ENCODE results near the gene SPATA45. TPM values are rescaled to one million over a fixed set of nuclear protein-coding genes. Genes with fewer than 3 reads are reported as not detected.

Gene SPATA45
- total and polyA plus RNA-seq, 4 donors = 0.28 TPM; not detected in 3

GRCh38 chr1:212884592-212884991, 37.1 kb upstream of the SPATA45 start (continued):
- no peak for TF ChIP-seq EGR1 (IDR thresholded peaks at IDR 0.05; ENCODE audit: low read depth in 2 of 2)
- TF ChIP-seq YY1 (IDR thresholded peaks at IDR 0.05) = no peak

DNA sequence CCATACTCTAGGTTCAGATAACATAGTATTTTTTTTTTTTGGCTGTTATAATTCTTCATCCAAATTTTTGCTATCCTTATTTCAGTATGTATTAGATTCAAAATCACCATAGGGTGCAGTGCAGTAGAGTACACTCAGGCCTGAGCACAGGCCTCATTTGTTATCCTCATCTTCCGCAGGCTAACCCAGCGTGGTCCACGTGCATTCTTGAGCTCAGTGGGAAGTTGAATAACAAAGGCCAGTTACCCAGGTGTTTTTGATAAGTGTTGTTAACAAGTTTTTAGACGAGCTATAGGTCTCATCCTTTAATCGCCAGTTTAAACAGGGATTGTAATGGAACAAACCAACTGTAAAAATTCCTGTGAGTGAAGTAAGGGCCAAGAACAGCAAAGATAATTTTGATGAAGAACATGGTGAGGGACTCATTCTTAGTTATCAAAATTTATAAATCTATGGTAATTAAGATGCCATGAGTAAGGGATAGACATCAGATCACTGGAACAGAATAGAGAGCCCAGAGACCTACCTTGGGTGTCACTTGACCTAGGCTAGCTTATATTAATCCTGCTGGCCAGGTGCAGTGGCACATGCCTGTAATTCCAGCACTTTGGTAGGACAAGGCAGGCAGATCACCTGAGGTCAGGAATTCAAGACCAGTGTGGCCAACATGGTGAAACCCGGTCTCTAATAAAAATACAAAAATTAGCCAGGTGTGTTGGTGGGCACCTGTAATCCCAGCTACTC, 32.7 kb upstream of the SPATA45 start:
- 95% methylated on average over 6 of the region's 6 CpGs for WGBS
- DNase-seq (ENCODE audit: low spot score) = no peak
- H3K4me1 ChIP-seq (ENCODE audit: control insufficient read depth in 4 of 4, insufficient read depth in 4 of 4, low read length in 3 of 4) = no peaks in the 10 kb centered on the region
- H3K27ac ChIP-seq (ENCODE audit: low read depth in 1 of 2, low read length in 2 of 2) = no peak overlapping the region
- no peaks in the 10 kb centered on the region for H3K27me3 ChIP-seq (ENCODE audit: control insufficient read depth in 4 of 4, insufficient read depth in 4 of 4, low read length in 3 of 4)
- H3K36me3 ChIP-seq (ENCODE audit: control insufficient read depth in 4 of 4, insufficient read depth in 3 of 4, low read depth in 1 of 4, low read length in 3 of 4) = peaks cover 0 to 5% (median 3%) of the 10 kb centered on the region in 4 donors
- H3K9me3 ChIP-seq (ENCODE audit: control insufficient read depth in 4 of 4, low read length in 3 of 4) = no peaks in the 10 kb centered on the region
- H3K9ac ChIP-seq (ENCODE audit: low read depth in 1 of 2, low read length in 2 of 2) = no peak overlapping the region
- no peak overlapping the region for H3K4me3 ChIP-seq (ENCODE audit: low read depth in 1 of 3, low read length in 3 of 3)
- TF ChIP-seq, protein P1, sequence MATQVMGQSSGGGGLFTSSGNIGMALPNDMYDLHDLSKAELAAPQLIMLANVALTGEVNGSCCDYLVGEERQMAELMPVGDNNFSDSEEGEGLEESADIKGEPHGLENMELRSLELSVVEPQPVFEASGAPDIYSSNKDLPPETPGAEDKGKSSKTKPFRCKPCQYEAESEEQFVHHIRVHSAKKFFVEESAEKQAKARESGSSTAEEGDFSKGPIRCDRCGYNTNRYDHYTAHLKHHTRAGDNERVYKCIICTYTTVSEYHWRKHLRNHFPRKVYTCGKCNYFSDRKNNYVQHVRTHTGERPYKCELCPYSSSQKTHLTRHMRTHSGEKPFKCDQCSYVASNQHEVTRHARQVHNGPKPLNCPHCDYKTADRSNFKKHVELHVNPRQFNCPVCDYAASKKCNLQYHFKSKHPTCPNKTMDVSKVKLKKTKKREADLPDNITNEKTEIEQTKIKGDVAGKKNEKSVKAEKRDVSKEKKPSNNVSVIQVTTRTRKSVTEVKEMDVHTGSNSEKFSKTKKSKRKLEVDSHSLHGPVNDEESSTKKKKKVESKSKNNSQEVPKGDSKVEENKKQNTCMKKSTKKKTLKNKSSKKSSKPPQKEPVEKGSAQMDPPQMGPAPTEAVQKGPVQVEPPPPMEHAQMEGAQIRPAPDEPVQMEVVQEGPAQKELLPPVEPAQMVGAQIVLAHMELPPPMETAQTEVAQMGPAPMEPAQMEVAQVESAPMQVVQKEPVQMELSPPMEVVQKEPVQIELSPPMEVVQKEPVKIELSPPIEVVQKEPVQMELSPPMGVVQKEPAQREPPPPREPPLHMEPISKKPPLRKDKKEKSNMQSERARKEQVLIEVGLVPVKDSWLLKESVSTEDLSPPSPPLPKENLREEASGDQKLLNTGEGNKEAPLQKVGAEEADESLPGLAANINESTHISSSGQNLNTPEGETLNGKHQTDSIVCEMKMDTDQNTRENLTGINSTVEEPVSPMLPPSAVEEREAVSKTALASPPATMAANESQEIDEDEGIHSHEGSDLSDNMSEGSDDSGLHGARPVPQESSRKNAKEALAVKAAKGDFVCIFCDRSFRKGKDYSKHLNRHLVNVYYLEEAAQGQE (IDR thresholded peaks at IDR 0.05) = no peak

GRCh38 chr1:212878418-212878817, 31.0 kb upstream of the SPATA45 start:
- TF ChIP-seq FOXA2 (IDR thresholded peaks at IDR 0.05) (no peak), NR2F2 (IDR thresholded peaks at IDR 0.05) (no peak)
- no peak overlapping the region for H3K27ac ChIP-seq (ENCODE audit: low read depth in 1 of 2, low read length in 2 of 2)
- H3K4me3 ChIP-seq (ENCODE audit: low read depth in 1 of 3, low read length in 3 of 3) = no peak overlapping the region
- H3K4me1 ChIP-seq (ENCODE audit: control insufficient read depth in 4 of 4, insufficient read depth in 4 of 4, low read length in 3 of 4) = no peaks in the 10 kb centered on the region
- peaks cover 0 to 4% (median 2%) of the 10 kb centered on the region in 4 donors for H3K36me3 ChIP-seq (ENCODE audit: control insufficient read depth in 4 of 4, insufficient read depth in 3 of 4, low read depth in 1 of 4, low read length in 3 of 4)
- over 99% methylated on average over 6 of the region's 6 CpGs for WGBS
- no peaks in the 10 kb centered on the region for H3K27me3 ChIP-seq (ENCODE audit: control insufficient read depth in 4 of 4, insufficient read depth in 4 of 4, low read length in 3 of 4)
- no peaks in the 10 kb centered on the region for H3K9me3 ChIP-seq (ENCODE audit: control insufficient read depth in 4 of 4, low read length in 3 of 4)
- no peak overlapping the region for H3K9ac ChIP-seq (ENCODE audit: low read depth in 1 of 2, low read length in 2 of 2)
- DNase-seq (ENCODE audit: low spot score) = no peak

- peaks cover 0 to 5% (median 2%) of the 10 kb centered on the region in 4 donors for H3K36me3 ChIP-seq (ENCODE audit: control insufficient read depth in 4 of 4, insufficient read depth in 3 of 4, low read depth in 1 of 4, low read length in 3 of 4)
- no peaks in the 10 kb centered on the region for H3K4me1 ChIP-seq (ENCODE audit: control insufficient read depth in 4 of 4, insufficient read depth in 4 of 4, low read length in 3 of 4)
- 83% methylated on average over 2 of the region's 2 CpGs for WGBS
- H3K27me3 ChIP-seq (ENCODE audit: control insufficient read depth in 4 of 4, insufficient read depth in 4 of 4, low read length in 3 of 4) = no peaks in the 10 kb centered on the region
- no peak for DNase-seq (ENCODE audit: low spot score)
- no peak overlapping the region for H3K27ac ChIP-seq (ENCODE audit: low read depth in 1 of 2, low read length in 2 of 2)
- H3K4me3 ChIP-seq (ENCODE audit: low read depth in 1 of 3, low read length in 3 of 3) = no peak overlapping the region
- TF ChIP-seq RXRA (IDR thresholded peaks at IDR 0.05) (no peak), SP1 (IDR thresholded peaks at IDR 0.05) (no peak), YY1 (IDR thresholded peaks at IDR 0.05) (no peak), FOXA2 (IDR thresholded peaks at IDR 0.05) (no peak)
- no peaks in the 10 kb centered on the region for H3K9me3 ChIP-seq (ENCODE audit: control insufficient read depth in 4 of 4, low read length in 3 of 4)
- no peak overlapping the region for H3K9ac ChIP-seq (ENCODE audit: low read depth in 1 of 2, low read length in 2 of 2)
These were observed 26.1 kb upstream of the SPATA45 start for GRCh38 chr1:212873518-212873917.

GRCh38 chr1:212871976-212872375, 24.5 kb upstream of the SPATA45 start:
- no peaks in the 10 kb centered on the region for H3K27me3 ChIP-seq (ENCODE audit: control insufficient read depth in 4 of 4, insufficient read depth in 4 of 4, low read length in 3 of 4)
- no peak overlapping the region for H3K27ac ChIP-seq (ENCODE audit: low read depth in 1 of 2, low read length in 2 of 2)
- H3K9ac ChIP-seq (ENCODE audit: low read depth in 1 of 2, low read length in 2 of 2) = no peak overlapping the region
- peaks cover 0 to 5% (median 0%) of the 10 kb centered on the region in 4 donors for H3K36me3 ChIP-seq (ENCODE audit: control insufficient read depth in 4 of 4, insufficient read depth in 3 of 4, low read depth in 1 of 4, low read length in 3 of 4)
- H3K9me3 ChIP-seq (ENCODE audit: control insufficient read depth in 4 of 4, low read length in 3 of 4) = no peaks in the 10 kb centered on the region
- no peaks in the 10 kb centered on the region for H3K4me1 ChIP-seq (ENCODE audit: control insufficient read depth in 4 of 4, insufficient read depth in 4 of 4, low read length in 3 of 4)
- WGBS = 98% methylated on average over 1 of the region's 1 CpG
- no peak overlapping the region for H3K4me3 ChIP-seq (ENCODE audit: low read depth in 1 of 3, low read length in 3 of 3)
- no peak for DNase-seq (ENCODE audit: low spot score)
- no peak for TF ChIP-seq FOXA1 (IDR thresholded peaks at IDR 0.05)
- TF ChIP-seq, protein P1 (IDR thresholded peaks at IDR 0.05) = no peak
- no peak for TF ChIP-seq RXRA (IDR thresholded peaks at IDR 0.05)
- no peak for TF ChIP-seq TAF1 (conservative IDR thresholded peaks at IDR 0.05)
- TF ChIP-seq, protein P2, sequence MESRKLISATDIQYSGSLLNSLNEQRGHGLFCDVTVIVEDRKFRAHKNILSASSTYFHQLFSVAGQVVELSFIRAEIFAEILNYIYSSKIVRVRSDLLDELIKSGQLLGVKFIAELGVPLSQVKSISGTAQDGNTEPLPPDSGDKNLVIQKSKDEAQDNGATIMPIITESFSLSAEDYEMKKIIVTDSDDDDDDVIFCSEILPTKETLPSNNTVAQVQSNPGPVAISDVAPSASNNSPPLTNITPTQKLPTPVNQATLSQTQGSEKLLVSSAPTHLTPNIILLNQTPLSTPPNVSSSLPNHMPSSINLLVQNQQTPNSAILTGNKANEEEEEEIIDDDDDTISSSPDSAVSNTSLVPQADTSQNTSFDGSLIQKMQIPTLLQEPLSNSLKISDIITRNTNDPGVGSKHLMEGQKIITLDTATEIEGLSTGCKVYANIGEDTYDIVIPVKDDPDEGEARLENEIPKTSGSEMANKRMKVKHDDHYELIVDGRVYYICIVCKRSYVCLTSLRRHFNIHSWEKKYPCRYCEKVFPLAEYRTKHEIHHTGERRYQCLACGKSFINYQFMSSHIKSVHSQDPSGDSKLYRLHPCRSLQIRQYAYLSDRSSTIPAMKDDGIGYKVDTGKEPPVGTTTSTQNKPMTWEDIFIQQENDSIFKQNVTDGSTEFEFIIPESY (IDR thresholded peaks at IDR 0.05) = no peak
- TF ChIP-seq HNF4G (IDR thresholded peaks at IDR 0.05) = no peak
- no peak for TF ChIP-seq YY1 (IDR thresholded peaks at IDR 0.05)
- no peak for TF ChIP-seq FOXA2 (IDR thresholded peaks at IDR 0.05)
- no peak for TF ChIP-seq HNF4A (conservative IDR thresholded peaks at IDR 0.05)
- TF ChIP-seq SP1 (IDR thresholded peaks at IDR 0.05) = no peak

All from liver (tissue), 9 donors.